Prostate gland (tissue), 2 donors: ENCODE data around the gene DAZAP1. TPM values are rescaled to one million over a fixed set of nuclear protein-coding genes. Genes with fewer than 3 reads are reported as not detected.

ENCODE experiments used
- DNase-seq: peaks from one replicate; pipeline ENCODE4 v3.0.0-alpha.2; 2019; ENCODE audit warnings: low spot score
- H3K27ac ChIP-seq, 2 donors: fragments of 200-600 bp; sonication (generic); 2 replicates each; pipeline ENCODE4 v1.5.1; 2017 to 2019
- H3K27me3 ChIP-seq: fragments of 200-600 bp; sonication (generic); replicated peaks from 2 replicates; pipeline ENCODE4 v1.5.1; 2019; ENCODE audit not compliant: insufficient read depth
- H3K36me3 ChIP-seq, 2 donors: fragments of 200-600 bp; sonication (generic); 1 replicate in 1 of 2; 2 replicates in 1 of 2; pipeline versions ENCODE4 v1.5.1 to v1.8.1; 2017 to 2019
- H3K4me1 ChIP-seq: fragments of 200-600 bp; sonication (generic); replicated peaks from 2 replicates; pipeline ENCODE4 v1.5.1; 2019
- H3K4me3 ChIP-seq, 2 donors: fragments of 200-600 bp; sonication (generic); 2 replicates each; pipeline ENCODE4 v1.5.1; 2017 to 2019
- H3K9me3 ChIP-seq: fragments of 200-600 bp; sonication (generic); 2 replicates; pipeline ENCODE4 v1.5.1; 2017
- POLR2A ChIP-seq: fragments of 450-650 bp; IDR thresholded peaks from one replicate; pipeline ENCODE4 v1.6.1; 2016; ENCODE audit warnings: antibody characterized with exemption, mild to moderate bottlenecking
- POLR2AphosphoS5 ChIP-seq: sonication (generic); formaldehyde crosslinking; IDR thresholded peaks from one replicate; pipeline ENCODE4 v1.6.1; 2017; ENCODE audit warnings: antibody characterized with exemption
- WGBS: methylation state at CpG from one replicate; pipeline ENCODE4 v1.1.5; 2018; 5-methylcytosine and 5-hydroxymethylcytosine counted together
- intact Hi-C: fragments of 100-400 bp; cut with DNase I; formaldehyde crosslinking; loops from one replicate; pipeline ENCODE4 v1.14.2; 2022
- total RNA-seq, 2 donors: library from RNA; depleted of rRNA; stranded (reverse); fragments of >200 nt; gene quantifications; one replicate each; pipeline ENCODE4 v1.1.0, GENCODE V29; 2016
- TF ChIP-seq, protein P1 (sequence below), 4 experiments: fragments of 200-600 bp in 2 of 4; fragments of 450-650 bp in 2 of 4; sonication (generic) in 2 of 4; IDR thresholded peaks; 1 replicate in 3 of 4; 2 replicates in 1 of 4; pipeline ENCODE4 v1.5.1; 2016 to 2019; ENCODE audit warnings: antibody characterized with exemption in 4 of 4, mild to moderate bottlenecking in 2 of 4, moderate library complexity in 2 of 4

Gene DAZAP1
- total RNA-seq, result 10 to 100 TPM; 58.6 to 74.1 TPM

- peak within 1 kb of the TSS; percentile 95 to 96 for H3K27ac ChIP-seq
- intact Hi-C loops, result loop anchor here (10.0 kb wide), 2 partner anchors 93 to 133 kb away; partner anchors contain the start of gene FAM174C
- WGBS, result 0% methylated on average over 27 of the region's 121 CpGs
- peaks cover 37% of the 10 kb centered on the region for H3K4me1 ChIP-seq
- peak within 1 kb of the TSS; percentile 95 to 98 for H3K4me3 ChIP-seq
- H3K9me3 ChIP-seq, result no peaks in the 10 kb centered on the region
- DNase-seq, result no peak
- no peak for TF ChIP-seq POLR2A
- TF ChIP-seq, protein P1, sequence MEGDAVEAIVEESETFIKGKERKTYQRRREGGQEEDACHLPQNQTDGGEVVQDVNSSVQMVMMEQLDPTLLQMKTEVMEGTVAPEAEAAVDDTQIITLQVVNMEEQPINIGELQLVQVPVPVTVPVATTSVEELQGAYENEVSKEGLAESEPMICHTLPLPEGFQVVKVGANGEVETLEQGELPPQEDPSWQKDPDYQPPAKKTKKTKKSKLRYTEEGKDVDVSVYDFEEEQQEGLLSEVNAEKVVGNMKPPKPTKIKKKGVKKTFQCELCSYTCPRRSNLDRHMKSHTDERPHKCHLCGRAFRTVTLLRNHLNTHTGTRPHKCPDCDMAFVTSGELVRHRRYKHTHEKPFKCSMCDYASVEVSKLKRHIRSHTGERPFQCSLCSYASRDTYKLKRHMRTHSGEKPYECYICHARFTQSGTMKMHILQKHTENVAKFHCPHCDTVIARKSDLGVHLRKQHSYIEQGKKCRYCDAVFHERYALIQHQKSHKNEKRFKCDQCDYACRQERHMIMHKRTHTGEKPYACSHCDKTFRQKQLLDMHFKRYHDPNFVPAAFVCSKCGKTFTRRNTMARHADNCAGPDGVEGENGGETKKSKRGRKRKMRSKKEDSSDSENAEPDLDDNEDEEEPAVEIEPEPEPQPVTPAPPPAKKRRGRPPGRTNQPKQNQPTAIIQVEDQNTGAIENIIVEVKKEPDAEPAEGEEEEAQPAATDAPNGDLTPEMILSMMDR (IDR thresholded peaks at IDR 0.05), result no peak
- TF ChIP-seq POLR2AphosphoS5, result no peak
- no peaks in the 10 kb centered on the region for H3K27me3 ChIP-seq
- no peaks in the 10 kb centered on the region for H3K36me3 ChIP-seq
Measured at GRCh38 chr19:1407528-1408299, at the start of gene DAZAP1. Gene DAZAP1 (plus strand): TSS chr19:1407586. CDS start chr19:1407774, 188 bp downstream.

DNA sequence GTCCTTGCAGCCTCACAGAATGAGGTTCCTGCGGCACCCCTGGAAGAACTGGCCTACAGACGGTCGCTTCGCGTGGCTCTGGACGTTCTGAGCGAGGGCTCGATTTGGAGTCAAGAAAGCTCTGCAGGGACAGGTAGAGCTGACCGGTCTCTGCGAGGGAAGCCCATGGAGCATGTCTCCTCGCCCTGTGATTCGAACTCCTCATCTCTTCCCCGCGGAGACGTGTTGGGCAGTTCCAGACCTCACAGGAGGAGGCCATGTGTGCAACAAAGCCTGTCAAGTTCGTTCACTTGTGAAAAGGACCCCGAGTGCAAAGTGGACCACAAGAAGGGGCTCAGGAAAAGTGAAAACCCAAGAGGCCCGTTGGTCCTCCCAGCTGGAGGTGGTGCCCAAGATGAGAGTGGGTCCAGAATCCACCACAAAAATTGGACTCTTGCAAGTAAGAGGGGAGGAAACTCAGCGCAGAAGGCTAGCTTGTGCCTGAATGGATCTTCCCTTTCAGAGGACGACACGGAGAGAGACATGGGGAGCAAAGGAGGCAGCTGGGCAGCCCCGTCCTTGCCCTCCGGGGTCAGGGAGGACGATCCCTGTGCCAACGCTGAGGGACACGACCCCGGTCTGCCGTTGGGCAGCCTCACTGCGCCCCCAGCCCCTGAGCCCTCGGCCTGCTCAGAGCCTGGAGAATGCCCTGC lies 47.1 kb upstream of the DAZAP1 start:
- no peaks in the 10 kb centered on the region for H3K27me3 ChIP-seq
- H3K4me1 ChIP-seq, result peaks cover 21% of the 10 kb centered on the region
- TF ChIP-seq, protein P1 (IDR thresholded peaks at IDR 0.05), result no peak
- no peak for TF ChIP-seq POLR2A
- H3K27ac ChIP-seq, result peak overlapping the region; percentile 33
- no peaks in the 10 kb centered on the region for H3K9me3 ChIP-seq
- WGBS, result 72% methylated on average over 30 of the region's 30 CpGs
- no peak overlapping the region for H3K4me3 ChIP-seq
- intact Hi-C loops, result no loop called here
- no peaks in the 10 kb centered on the region for H3K36me3 ChIP-seq
- no peak for DNase-seq

DNA sequence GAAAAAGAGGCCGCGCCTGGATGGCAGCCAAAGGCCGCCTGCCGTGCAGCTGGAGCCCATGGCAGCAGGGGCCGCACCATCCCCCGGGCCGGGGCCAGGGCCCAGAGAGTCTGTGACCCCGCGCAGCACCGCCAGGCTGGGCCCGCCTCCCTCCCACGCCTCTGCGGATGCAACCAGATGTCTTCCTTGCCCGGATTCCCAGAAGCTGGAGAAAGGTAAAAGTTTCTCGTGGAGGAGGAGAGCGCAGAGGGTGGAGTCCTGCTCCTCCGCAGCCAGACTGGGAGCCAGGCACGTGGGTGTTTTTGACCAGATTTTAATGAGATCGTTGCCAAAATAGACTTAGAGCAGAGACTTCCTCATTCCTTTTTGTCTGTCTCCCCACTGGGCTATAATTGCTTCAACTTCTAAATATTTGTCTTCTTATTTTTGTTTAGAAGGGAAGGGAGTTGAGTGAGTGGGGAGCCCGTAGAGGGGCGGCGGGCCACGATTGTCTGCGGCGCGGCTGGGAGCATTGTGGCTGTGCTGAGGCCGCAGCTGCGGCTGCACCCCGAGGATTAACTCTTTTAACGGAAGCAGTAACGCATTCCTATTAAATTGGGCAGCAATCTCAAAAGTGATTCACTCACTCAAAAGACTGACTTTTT lies 46.4 kb upstream of the DAZAP1 start:
- no peaks in the 10 kb centered on the region for H3K36me3 ChIP-seq
- no peaks in the 10 kb centered on the region for H3K9me3 ChIP-seq
- H3K27me3 ChIP-seq, result no peaks in the 10 kb centered on the region
- H3K4me1 ChIP-seq, result peaks cover 17% of the 10 kb centered on the region
- H3K27ac ChIP-seq, result peak overlapping the region; percentile 33
- WGBS, result 16% methylated on average over 31 of the region's 31 CpGs
- intact Hi-C loops, result no loop called here
- no peak for TF ChIP-seq POLR2A
- TF ChIP-seq POLR2AphosphoS5, result peak; percentile 45
- no peak for DNase-seq
- H3K4me3 ChIP-seq, result peak overlapping the region in 1 of 2 donors; percentile 3

DNA sequence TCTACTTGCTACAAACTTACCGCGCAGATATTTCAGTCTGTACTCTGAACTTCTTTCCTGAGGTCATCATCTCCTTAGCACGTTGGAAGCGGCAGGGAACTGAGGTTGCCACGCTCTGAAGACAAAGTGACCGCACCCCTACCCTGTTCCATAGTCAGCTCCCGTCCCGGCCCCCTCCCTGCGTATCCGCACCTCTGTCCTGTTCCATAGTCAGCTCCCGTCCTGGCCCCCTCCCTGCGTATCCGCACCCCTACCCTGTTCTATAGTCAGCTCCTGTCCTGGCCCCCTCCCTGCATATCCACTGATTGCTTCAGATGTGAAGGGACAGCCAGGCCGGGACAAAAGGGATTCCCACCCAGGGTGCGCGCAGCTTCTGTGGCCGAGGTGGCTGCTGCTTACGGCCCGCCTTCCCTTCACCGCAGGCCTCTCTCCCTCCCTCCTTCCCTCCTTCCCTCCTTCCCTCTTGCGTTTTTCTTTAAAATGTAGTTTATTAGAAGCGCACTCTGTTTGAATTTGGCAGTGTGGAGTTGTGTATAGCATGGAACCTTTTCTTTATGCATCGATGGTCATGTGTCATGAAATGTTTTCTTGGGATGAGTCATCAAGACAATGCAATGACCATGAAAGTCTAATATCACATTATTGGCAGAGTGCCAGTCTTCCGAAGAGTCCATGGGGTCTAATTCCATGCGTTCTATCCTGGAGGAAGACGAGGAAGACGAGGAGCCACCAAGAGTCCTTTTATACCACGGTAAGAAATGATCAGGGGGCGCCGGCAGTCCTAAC lies 45.6 kb upstream of the DAZAP1 start:
- 71% methylated on average over 30 of the region's 30 CpGs for WGBS
- peak overlapping the region in 1 of 2 donors; percentile 33 for H3K27ac ChIP-seq
- H3K4me3 ChIP-seq, result no peak overlapping the region
- H3K36me3 ChIP-seq, result no peaks in the 10 kb centered on the region
- DNase-seq, result no peak
- no peaks in the 10 kb centered on the region for H3K9me3 ChIP-seq
- no peaks in the 10 kb centered on the region for H3K27me3 ChIP-seq
- intact Hi-C loops, result no loop called here
- TF ChIP-seq POLR2AphosphoS5 (no peak), POLR2A (no peak)
- TF ChIP-seq, protein P1 (IDR thresholded peaks at IDR 0.05), result no peak
- H3K4me1 ChIP-seq, result peaks cover 11% of the 10 kb centered on the region
